Gastrocnemius medialis (tissue), 4 donors: ENCODE measurements around the gene HSPB9. TPM values are rescaled to one million over a fixed set of nuclear protein-coding genes. Genes with fewer than 3 reads are reported as not detected.

Experiments used
- ATAC-seq, 2 donors: fragments of 150-250 bp; one replicate each; pipeline ENCODE4 v1.9.1; 2016
- DNase-seq, 2 donors: peaks; one replicate each; pipeline ENCODE4 v3.0.0-alpha.2; 2019
- H3K27ac ChIP-seq, 4 donors: fragments of 200-600 bp; sonication (generic); 1 replicate in 1 of 4; 2 replicates in 3 of 4; pipeline ENCODE4 v1.5.1; 2016 to 2018; ENCODE audit warnings: mild to moderate bottlenecking in 2 of 4, moderate library complexity in 1 of 4
- H3K27me3 ChIP-seq, 3 donors: fragments of 200-600 bp; sonication (generic) in 2 of 3; 1 replicate in 1 of 3; 2 replicates in 2 of 3; pipeline versions ENCODE4 v1.5.1 to v1.6.0; 2016 to 2019; ENCODE audit warnings: mild to moderate bottlenecking in 1 of 3, moderate library complexity in 1 of 3
- H3K36me3 ChIP-seq, 2 donors: fragments of 200-600 bp; sonication (generic) in 1 of 2; one replicate each; pipeline ENCODE4 v1.5.1; 2017 to 2018
- H3K4me1 ChIP-seq, 2 donors: fragments of 200-600 bp; sonication (generic) in 1 of 2; one replicate each; pipeline ENCODE4 v1.5.1; 2016 to 2017; ENCODE audit warnings: mild to moderate bottlenecking in 2 of 2
- H3K4me3 ChIP-seq, 4 donors: fragments of 200-600 bp; sonication (generic) in 3 of 4; 1 replicate in 1 of 4; 2 replicates in 3 of 4; pipeline ENCODE4 v1.5.1; 2016 to 2019; ENCODE audit warnings: mild to moderate bottlenecking in 2 of 4
- H3K9me3 ChIP-seq, 3 donors: fragments of 200-600 bp; sonication (generic) in 2 of 3; 1 replicate in 1 of 3; 2 replicates in 2 of 3; pipeline ENCODE4 v1.5.1; 2016 to 2019
- CTCF ChIP-seq, 5 experiments: fragments of 450-650 bp in 3 of 5; fragments of 200-600 bp in 2 of 5; sonication (generic) in 2 of 5; IDR thresholded peaks in 4 of 5; conservative IDR thresholded peaks in 1 of 5; 1 replicate in 4 of 5; 2 replicates in 1 of 5; pipeline ENCODE4 v1.5.1; 2016 to 2019; ENCODE audit warnings: antibody characterized with exemption in 5 of 5, mild to moderate bottlenecking in 3 of 5, moderate library complexity in 3 of 5
- POLR2A ChIP-seq, 2 donors: fragments of 450-650 bp; IDR thresholded peaks; one replicate each; pipeline ENCODE4 v1.6.1; 2017; ENCODE audit warnings: antibody characterized with exemption in 2 of 2, mild to moderate bottlenecking in 2 of 2, moderate library complexity in 2 of 2
- in situ Hi-C, 4 donors: fragments of 200-750 bp; cut with MboI; loops; one replicate each; pipeline versions ENCODE4 v1.15.0 to v1.8.0; 2017; ENCODE audit warnings: low sequenced_read_pairs in 4 of 4
- intact Hi-C: fragments of 100-400 bp; cut with DNase I; formaldehyde crosslinking; loops from one replicate; pipeline ENCODE4 v1.15.1; 2023; ENCODE audit warnings: low total_unique reads
- total RNA-seq, 4 donors: library from RNA; depleted of rRNA; stranded (reverse); fragments of >200 nt; gene quantifications; one replicate each; pipeline versions ENCODE4 v1.1.0 to v1.2.3, GENCODE V29; 2016

Gene HSPB9
- total RNA-seq, 4 donors from 2014 or later: not detected

DNA sequence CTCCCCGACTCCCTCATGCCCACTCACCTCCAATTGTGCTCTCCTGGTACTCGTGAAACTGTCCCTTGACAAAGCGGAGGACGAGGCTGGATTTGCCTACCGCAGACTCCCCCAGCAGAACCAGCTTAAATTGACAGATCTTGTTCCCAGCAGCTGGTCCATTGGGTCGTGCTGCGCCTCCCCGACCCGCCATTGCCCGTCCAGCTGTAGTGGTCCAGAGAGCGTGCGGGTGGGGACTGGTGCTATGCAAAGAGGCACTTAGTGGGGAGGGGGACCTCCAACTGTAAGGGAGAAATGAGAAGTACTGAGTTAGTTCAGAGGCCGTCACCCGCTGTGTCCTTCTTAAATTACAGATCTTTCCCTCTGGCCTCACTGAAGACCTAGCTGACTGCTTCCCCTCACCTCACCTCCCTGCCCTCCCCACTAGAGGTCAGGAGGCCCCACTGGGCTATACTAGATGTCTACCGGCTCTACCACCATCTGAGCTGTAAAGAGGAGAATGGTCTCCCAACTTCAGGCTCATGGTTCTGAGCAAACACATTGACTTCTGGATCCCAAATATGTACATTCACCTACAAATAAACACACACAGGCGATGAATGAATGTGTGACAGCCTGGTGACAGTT is 7.8 kb downstream of the HSPB9 start:
- Histone ChIP-seq H3K4me1 (peaks cover 64 to 69% of the 10 kb centered on the region in 2 donors), H3K36me3 (peaks cover 0 to 48% of the 10 kb centered on the region in 2 donors)
- no peak for ATAC-seq

DNA sequence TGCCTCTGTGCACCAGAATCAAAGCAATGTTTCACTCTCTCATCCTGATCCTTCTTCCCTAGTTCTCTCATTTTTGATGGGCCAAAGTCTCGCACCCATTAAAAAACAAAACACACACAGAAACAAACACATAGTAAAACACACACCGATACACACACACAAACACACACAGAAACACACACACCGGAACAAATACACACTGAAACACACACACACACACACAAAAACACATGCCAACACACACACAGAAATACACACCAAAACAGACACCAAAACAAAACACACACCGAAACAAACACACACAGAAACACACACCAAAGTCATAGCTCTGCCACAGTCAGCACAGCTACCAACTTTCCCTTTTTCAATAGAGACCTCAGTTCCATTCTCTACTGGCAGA is 8.6 kb downstream of the HSPB9 start:
- intact Hi-C loops (no loop called here), in situ Hi-C loops (no loop called here)
- Histone ChIP-seq H3K36me3 (peaks cover 0 to 40% of the 10 kb centered on the region in 2 donors), H3K4me1 (peaks cover 72 to 76% of the 10 kb centered on the region in 2 donors), H3K27me3 (no peaks in the 10 kb centered on the region), H3K9me3 (no peaks in the 10 kb centered on the region), H3K4me3 (no peak overlapping the region), H3K27ac (peak overlapping the region; percentile 56 to 75 (median 70))
- TF ChIP-seq POLR2A (IDR thresholded peaks at IDR 0.05): no peak
- TF ChIP-seq CTCF (IDR thresholded peaks at IDR 0.05 in 4 of 5, conservative IDR thresholded peaks at IDR 0.05 in 1 of 5): no peak
- no peak for DNase-seq
- no peak for ATAC-seq

More for the DNA sequence above, 7.8 kb downstream of the HSPB9 start:
- in situ Hi-C loops: no loop called here
- no peaks in the 10 kb centered on the region for H3K9me3 ChIP-seq
- TF ChIP-seq POLR2A (IDR thresholded peaks at IDR 0.05): no peak
- TF ChIP-seq CTCF (IDR thresholded peaks at IDR 0.05 in 4 of 5, conservative IDR thresholded peaks at IDR 0.05 in 1 of 5): no peak
- intact Hi-C loops: no loop called here
- H3K27me3 ChIP-seq: no peaks in the 10 kb centered on the region
- peak overlapping the region; percentile 56 to 75 (median 70) for H3K27ac ChIP-seq
- DNase-seq: no peak
- H3K4me3 ChIP-seq: no peak overlapping the region

DNA sequence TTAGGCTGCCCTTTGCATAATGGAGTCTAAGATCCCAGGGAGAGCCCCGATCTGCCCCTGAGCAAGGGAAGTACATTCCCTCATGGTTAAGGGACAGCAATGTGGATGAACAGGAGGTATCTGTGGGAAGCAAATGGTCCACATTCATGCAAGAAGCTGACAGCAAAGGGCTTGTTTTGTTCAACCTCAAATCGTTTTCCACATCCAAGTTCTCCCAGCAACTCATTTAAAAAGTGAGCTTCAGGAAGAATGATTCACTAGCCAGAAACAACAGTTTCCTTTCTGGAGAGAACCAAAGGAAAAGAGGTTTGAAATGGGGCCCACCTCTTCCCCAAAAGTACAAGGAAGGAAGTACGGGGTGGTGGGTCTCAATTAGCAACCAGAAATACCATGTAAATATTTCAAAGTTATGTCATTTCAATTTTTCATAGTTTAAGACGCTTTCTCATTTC is 9.4 kb downstream of the HSPB9 start:
- no peak for ATAC-seq
- no peak for TF ChIP-seq POLR2A (IDR thresholded peaks at IDR 0.05)
- TF ChIP-seq CTCF (IDR thresholded peaks at IDR 0.05 in 4 of 5, conservative IDR thresholded peaks at IDR 0.05 in 1 of 5): no peak
- intact Hi-C loops: no loop called here
- in situ Hi-C loops: no loop called here
- Histone ChIP-seq H3K27ac (peak overlapping the region; percentile 56 to 75 (median 70)), H3K4me1 (peaks cover 77 to 84% of the 10 kb centered on the region in 2 donors), H3K27me3 (no peaks in the 10 kb centered on the region), H3K36me3 (peaks cover 0 to 36% of the 10 kb centered on the region in 2 donors), H3K4me3 (peak overlapping the region in 1 of 4 donors; percentile 0), H3K9me3 (no peaks in the 10 kb centered on the region)
- DNase-seq: no peak

- peak overlapping the region; percentile 45 to 75 (median 70) for H3K27ac ChIP-seq
- H3K9me3 ChIP-seq: no peaks in the 10 kb centered on the region
- H3K4me3 ChIP-seq: peak overlapping the region in 1 of 4 donors; percentile 0
- ATAC-seq (peak; percentile 71 to 77), DNase-seq (peak; percentile 53 to 59)
- in situ Hi-C loops: no loop called here
- H3K27me3 ChIP-seq: no peaks in the 10 kb centered on the region
- peaks cover 87 to 93% of the 10 kb centered on the region in 2 donors for H3K4me1 ChIP-seq
- TF ChIP-seq POLR2A (IDR thresholded peaks at IDR 0.05) (no peak), CTCF (IDR thresholded peaks at IDR 0.05 in 4 of 5, conservative IDR thresholded peaks at IDR 0.05 in 1 of 5) (no peak)
- intact Hi-C loops: no loop called here
- H3K36me3 ChIP-seq: peaks cover 0 to 26% of the 10 kb centered on the region in 2 donors
Observed at GRCh38 chr17:42132941-42133340, 10.3 kb downstream of the HSPB9 start.
